Right lobe of liver (tissue), 6 donors: Measurements from ENCODE around the gene ANP32B. TPM values are rescaled to one million over a fixed set of nuclear protein-coding genes. Genes with fewer than 3 reads are reported as not detected.

Experiments used
- ATAC-seq, 4 donors: fragments of 200-7000 bp; cut with Tn5 transposase; one replicate each; pipeline ENCODE4 v1.9.1; 2020; ENCODE audit warnings: mild to moderate bottlenecking in 4 of 4, moderate library complexity in 4 of 4
- DNase-seq, 3 donors: peaks; one replicate each; pipeline ENCODE4 v3.0.0-alpha.2; 2020
- H3K27ac ChIP-seq, 3 donors: fragments of 200-600 bp; one replicate each; pipeline ENCODE4 v1.8.0; 2022
- H3K27me3 ChIP-seq, 2 donors: fragments of 200-600 bp; one replicate each; pipeline ENCODE4 v1.8.0; 2022
- H3K36me3 ChIP-seq, 4 donors: fragments of 200-600 bp; sonication (generic) in 1 of 4; one replicate each; pipeline versions ENCODE4 v1.5.1 to v1.8.0; 2017 to 2022; ENCODE audit warnings: control low read depth in 1 of 4
- H3K4me1 ChIP-seq, 4 donors: fragments of 200-600 bp; sonication (generic) in 1 of 4; one replicate each; pipeline versions ENCODE4 v1.5.1 to v1.8.0; 2017 to 2022; ENCODE audit warnings: control low read depth in 1 of 4
- H3K4me3 ChIP-seq, 3 donors: fragments of 200-600 bp; one replicate each; pipeline ENCODE4 v1.8.0; 2022
- H3K9me3 ChIP-seq, 4 donors: fragments of 200-600 bp; sonication (generic) in 1 of 4; one replicate each; pipeline versions ENCODE4 v1.5.1 to v1.8.0; 2017 to 2022; ENCODE audit warnings: control low read depth in 1 of 4
- POLR2A ChIP-seq: fragments of 450-650 bp; IDR thresholded peaks from one replicate; pipeline ENCODE4 v1.6.1; 2017; ENCODE audit warnings: antibody characterized with exemption, mild to moderate bottlenecking
- WGBS: methylation state at CpG from one replicate; pipeline ENCODE4 v1.1.6; 2018; ENCODE audit warnings: low coverage, low lambda C conversion rate; ENCODE audit not compliant: insufficient coverage; ENCODE audit errors: missing lambda C conversion rate; 5-methylcytosine and 5-hydroxymethylcytosine counted together
- intact Hi-C, 2 donors: fragments of 100-400 bp; cut with DNase I; formaldehyde crosslinking; loops; one replicate each; pipeline versions ENCODE4 v1.11.2 to v1.14.1; 2022
- total RNA-seq, 6 experiments: library from RNA; depleted of rRNA in 2 of 6; stranded (reverse); fragments of >200 nt in 2 of 6; fragmentation: NEBNext Ultra II Directional in 3 of 6; extraction: Animal tissue kit (Norgen Biotek cat#: 25700) in 3 of 6; gene quantifications; one replicate each; pipeline versions ENCODE4 v1.1.0 to v1.2.4, GENCODE V29; 2016 to 2023
- TF ChIP-seq, protein P1 (sequence below), 4 donors: fragments of 200-600 bp in 3 of 4; fragments of 450-650 bp in 1 of 4; IDR thresholded peaks; one replicate each; pipeline versions ENCODE4 v1.5.1 to v1.8.0; 2016 to 2022; ENCODE audit warnings: antibody characterized with exemption in 4 of 4, mild to moderate bottlenecking in 2 of 4
- donor health status: DM: no; HTN: yes; CAD: no.
- donor health status: DM: no; HTN: no; CAD: no.
- donor health status: DM: no; HTN: no; CAD: no.
- donor health status: DM: no; HTN: yes; CAD: no.
- donor health status: DM: no; HTN: yes; CAD: no.

The ANP32B gene
- total RNA-seq, 6 experiments from 2014 or later: 8.2 to 38.0 (median 30.6) TPM

DNA sequence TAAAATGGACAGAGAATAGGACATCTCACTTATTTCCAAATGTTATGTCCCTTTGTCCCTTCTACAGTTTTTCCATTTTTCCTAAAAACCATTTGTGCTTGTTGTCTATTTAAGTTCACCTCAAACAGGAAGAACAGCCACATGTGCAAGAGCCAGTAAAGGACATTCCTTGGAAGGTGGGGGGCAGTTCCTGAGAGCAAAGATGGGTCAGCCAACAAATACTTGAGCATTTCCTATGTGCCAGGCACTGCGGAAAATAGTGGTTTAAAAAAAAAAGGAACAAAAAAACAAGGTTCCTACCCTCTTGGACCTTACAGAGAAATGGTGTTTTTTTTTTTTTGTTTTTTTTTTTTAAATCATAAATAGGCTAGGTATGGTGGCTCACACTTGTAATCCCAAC is 26.8 kb downstream of the ANP32B start:
- H3K27me3 ChIP-seq: no peaks in the 10 kb centered on the region
- no peak overlapping the region for H3K27ac ChIP-seq
- TF ChIP-seq POLR2A: no peak
- TF ChIP-seq, protein P1, sequence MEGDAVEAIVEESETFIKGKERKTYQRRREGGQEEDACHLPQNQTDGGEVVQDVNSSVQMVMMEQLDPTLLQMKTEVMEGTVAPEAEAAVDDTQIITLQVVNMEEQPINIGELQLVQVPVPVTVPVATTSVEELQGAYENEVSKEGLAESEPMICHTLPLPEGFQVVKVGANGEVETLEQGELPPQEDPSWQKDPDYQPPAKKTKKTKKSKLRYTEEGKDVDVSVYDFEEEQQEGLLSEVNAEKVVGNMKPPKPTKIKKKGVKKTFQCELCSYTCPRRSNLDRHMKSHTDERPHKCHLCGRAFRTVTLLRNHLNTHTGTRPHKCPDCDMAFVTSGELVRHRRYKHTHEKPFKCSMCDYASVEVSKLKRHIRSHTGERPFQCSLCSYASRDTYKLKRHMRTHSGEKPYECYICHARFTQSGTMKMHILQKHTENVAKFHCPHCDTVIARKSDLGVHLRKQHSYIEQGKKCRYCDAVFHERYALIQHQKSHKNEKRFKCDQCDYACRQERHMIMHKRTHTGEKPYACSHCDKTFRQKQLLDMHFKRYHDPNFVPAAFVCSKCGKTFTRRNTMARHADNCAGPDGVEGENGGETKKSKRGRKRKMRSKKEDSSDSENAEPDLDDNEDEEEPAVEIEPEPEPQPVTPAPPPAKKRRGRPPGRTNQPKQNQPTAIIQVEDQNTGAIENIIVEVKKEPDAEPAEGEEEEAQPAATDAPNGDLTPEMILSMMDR (IDR thresholded peaks at IDR 0.05): no peak
- WGBS: 20% methylated on average over 1 of the region's 1 CpG
- ATAC-seq (peak; percentile 53 to 68 (median 62)), DNase-seq (no peak)
- intact Hi-C loops: no loop called here
- no peaks in the 10 kb centered on the region for H3K9me3 ChIP-seq
- peaks cover 0 to 84% (median 28%) of the 10 kb centered on the region in 4 donors for H3K36me3 ChIP-seq
- H3K4me3 ChIP-seq: no peak overlapping the region
- no peaks in the 10 kb centered on the region for H3K4me1 ChIP-seq

DNA sequence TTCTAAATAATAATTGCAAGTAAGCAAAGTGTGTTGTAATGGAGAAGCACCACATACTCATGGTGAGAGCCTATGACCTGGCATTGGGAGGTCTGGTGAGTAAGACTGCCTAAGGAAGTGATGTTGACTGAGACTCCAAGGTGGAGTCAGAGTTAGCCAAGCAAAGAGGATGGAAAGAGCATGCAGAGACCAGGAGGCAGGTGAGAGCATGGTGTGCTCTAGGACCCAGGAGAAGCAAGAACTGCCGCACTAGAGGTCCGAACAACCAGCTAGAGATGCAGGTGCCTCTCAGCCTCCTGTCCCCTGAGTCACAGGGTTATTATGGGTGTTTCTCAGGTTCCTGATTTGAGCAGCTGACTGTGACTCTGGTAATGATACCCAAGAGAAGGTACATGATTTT is 27.3 kb downstream of the ANP32B start:
- Histone ChIP-seq H3K27ac (no peak overlapping the region), H3K9me3 (no peaks in the 10 kb centered on the region), H3K36me3 (peaks cover 0 to 84% (median 28%) of the 10 kb centered on the region in 4 donors), H3K4me3 (no peak overlapping the region), H3K27me3 (no peaks in the 10 kb centered on the region), H3K4me1 (no peaks in the 10 kb centered on the region)
- no peak for TF ChIP-seq POLR2A
- TF ChIP-seq, protein P1 (IDR thresholded peaks at IDR 0.05): no peak
- ATAC-seq (peak in 2 of 4 donors; percentile 20 to 42), DNase-seq (no peak)
- WGBS: 34% methylated on average over 2 of the region's 2 CpGs
- intact Hi-C loops: no loop called here

DNA sequence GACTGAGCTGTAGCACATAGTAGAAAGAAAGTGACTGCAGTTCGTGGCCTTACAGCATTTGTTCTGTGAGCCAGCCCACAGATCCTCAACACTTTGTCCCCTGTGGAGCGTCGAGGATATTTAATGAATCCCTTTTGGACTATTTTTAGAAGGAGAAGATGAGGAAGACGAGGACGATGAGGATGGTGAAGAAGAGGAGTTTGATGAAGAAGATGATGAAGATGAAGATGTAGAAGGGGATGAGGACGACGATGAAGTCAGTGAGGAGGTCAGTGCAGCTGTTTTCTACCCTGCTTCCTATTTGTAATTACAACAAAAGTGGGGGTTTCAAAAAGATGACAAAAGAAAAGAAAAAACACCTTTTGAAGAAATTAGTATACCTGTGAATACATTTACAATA is 28.0 kb downstream of the ANP32B start:
- intact Hi-C loops: no loop called here
- H3K4me3 ChIP-seq: no peak overlapping the region
- WGBS: 83% methylated on average over 4 of the region's 7 CpGs
- peaks cover 3 to 84% (median 32%) of the 10 kb centered on the region in 4 donors for H3K36me3 ChIP-seq
- H3K9me3 ChIP-seq: no peaks in the 10 kb centered on the region
- no peaks in the 10 kb centered on the region for H3K4me1 ChIP-seq
- TF ChIP-seq, protein P1 (IDR thresholded peaks at IDR 0.05): no peak
- no peak for TF ChIP-seq POLR2A
- H3K27ac ChIP-seq: no peak overlapping the region
- no peak for DNase-seq
- ATAC-seq: no peak
- H3K27me3 ChIP-seq: no peaks in the 10 kb centered on the region

DNA sequence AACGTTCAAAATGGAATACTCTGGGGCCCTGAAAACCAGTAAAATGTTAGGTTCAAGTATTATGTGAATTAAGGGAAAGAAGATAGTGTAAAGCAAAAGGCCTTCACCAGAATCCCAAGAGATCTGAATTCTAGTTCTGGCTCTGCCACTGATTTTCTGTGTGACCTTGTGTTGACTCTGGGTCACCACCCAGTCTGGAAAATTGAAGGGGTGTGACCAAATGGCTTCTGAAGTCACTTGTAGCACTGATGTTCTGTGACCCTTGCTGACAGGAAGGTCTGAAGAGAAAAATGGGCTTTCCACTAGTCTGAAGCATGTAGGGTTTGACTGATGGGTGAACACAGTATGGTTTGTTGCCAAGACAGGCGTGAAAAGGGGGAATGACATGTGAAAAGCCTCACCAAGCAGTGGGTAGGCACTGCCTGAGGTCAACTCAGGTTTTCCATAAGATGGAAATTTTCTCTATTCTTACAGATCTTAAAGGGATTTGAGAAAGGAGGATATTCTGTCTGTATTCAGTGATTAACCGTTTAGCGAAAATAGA is 33.1 kb downstream of the ANP32B start:
- Histone ChIP-seq H3K27me3 (no peaks in the 10 kb centered on the region), H3K36me3 (peaks cover 12 to 79% (median 31%) of the 10 kb centered on the region in 4 donors), H3K4me3 (no peak overlapping the region), H3K27ac (no peak overlapping the region), H3K4me1 (peaks cover 0 to under 1% (median 0%) of the 10 kb centered on the region in 4 donors), H3K9me3 (no peaks in the 10 kb centered on the region)
- intact Hi-C loops: no loop called here
- ATAC-seq (no peak), DNase-seq (no peak)
- WGBS: 91% methylated on average over 4 of the region's 4 CpGs
- no peak for TF ChIP-seq POLR2A
- TF ChIP-seq, protein P1 (IDR thresholded peaks at IDR 0.05): no peak
